Smooth muscle cell of the umbilical artery (primary cell): ENCODE results near the gene FOXD1. TPM values are rescaled to one million over a fixed set of nuclear protein-coding genes. Genes with fewer than 3 reads are reported as not detected.

ENCODE experiments used
- total RNA-seq: library from RNA; depleted of rRNA; stranded (reverse); fragments of >200 nt; gene quantifications from 2 replicates; pipeline ENCODE4 v1.2.3, GENCODE V29; 2014

FOXD1 gene
- 10.7 and 39.3 TPM in 2 replicates for total RNA-seq

GRCh38 chr5:73448463-73449136 lies at the start of gene FOXD1:
Gene FOXD1 (minus strand): TSS chr5:73448777. CDS start chr5:73448362, 415 bp downstream.

Other genes with a start within 250 kb of the FOXD1 start
- 130 and 186 TPM in 2 replicates for gene BTF3, start 49.7 kb upstream of the FOXD1 start, total RNA-seq
- gene ANKRA2, start 116.9 kb upstream of the FOXD1 start, total RNA-seq: 17.2 and 23.8 TPM in 2 replicates
- 22.9 and 26.1 TPM in 2 replicates for gene UTP15, start 117.0 kb upstream of the FOXD1 start, total RNA-seq
- 3.0 and 8.1 TPM in 2 replicates for gene ARHGEF28, start 177.4 kb upstream of the FOXD1 start, total RNA-seq